Measurements from ENCODE around the gene KMT2E.
A peak's percentile ranks its signal among the peaks of the same experiment; 100 is the strongest.

The KMT2E gene

GRCh38 chr7:104976966-104977636, 36.9 kb upstream of the KMT2E start:
- ChIA-PET CTCF (interaction anchor here (0.6 kb wide), 1 partner anchor 224 kb away, joined by 5 read pairs; no protein-coding TSS in a partner anchor), POLR2A (ENCODE audit: low non-redundant PET) (no interaction called here)
- no peak for DNase-seq (ENCODE audit: low spot score)
- TF ChIP-seq CTCF (conservative IDR thresholded peaks at IDR 0.05; ENCODE audit: low read depth) = no peak
- no peak overlapping the region; the same call in 1 of the 2 replicates for H3K27ac ChIP-seq

- CTCF ChIA-PET = no interaction called here
Measured at GRCh38 chr7:104978460-104978859, 35.5 kb upstream of the KMT2E start.

GRCh38 chr7:104979167-104979841, 34.7 kb upstream of the KMT2E start:
- peak overlapping the region; percentile 70 for H3K27ac ChIP-seq
- POLR2A ChIA-PET (ENCODE audit: low non-redundant PET) = interaction anchor here (0.6 kb wide), 1 partner anchor 27 kb away, joined by 6 read pairs; no protein-coding TSS in a partner anchor
- DNase-seq (ENCODE audit: low spot score) = no peak
- CTCF ChIA-PET = interaction anchor here (0.6 to 1.4 kb wide), 2 partner anchors 9 to 57 kb away, joined by 3 to 5 read pairs; no protein-coding TSS in a partner anchor
- no peak for TF ChIP-seq CTCF (conservative IDR thresholded peaks at IDR 0.05; ENCODE audit: low read depth)

More at GRCh38 chr7:104978460-104978859, 35.5 kb upstream of the KMT2E start:
- no peak for DNase-seq (ENCODE audit: low spot score)
- POLR2A ChIA-PET (ENCODE audit: low non-redundant PET) = interaction anchor here (0.7 kb wide), 1 partner anchor 477 kb away, joined by 3 read pairs; no protein-coding TSS in a partner anchor
- no peak for TF ChIP-seq CTCF (conservative IDR thresholded peaks at IDR 0.05; ENCODE audit: low read depth)
- H3K27ac ChIP-seq = no peak overlapping the region

GRCh38 chr7:104980440-104980839, 33.6 kb upstream of the KMT2E start:
- POLR2A ChIA-PET (ENCODE audit: low non-redundant PET) = interaction anchor here (0.6 kb wide), 1 partner anchor 14 kb away, joined by 5 read pairs; no protein-coding TSS in a partner anchor
- no peak overlapping the region for H3K27ac ChIP-seq
- CTCF ChIA-PET = interaction anchor here (0.7 to 1.4 kb wide), 3 partner anchors 13 to 1500 kb away, joined by 4 to 5 read pairs (median 4); no protein-coding TSS in a partner anchor
- no peak for TF ChIP-seq CTCF (conservative IDR thresholded peaks at IDR 0.05; ENCODE audit: low read depth)
- DNase-seq (ENCODE audit: low spot score) = no peak

GRCh38 chr7:104980841-104981671, 32.9 kb upstream of the KMT2E start:
- DNase-seq (ENCODE audit: low spot score) = peak; percentile 63
- POLR2A ChIA-PET (ENCODE audit: low non-redundant PET) = no interaction called here
- no peak overlapping the region for H3K27ac ChIP-seq
- peak; percentile 85 for TF ChIP-seq CTCF (conservative IDR thresholded peaks at IDR 0.05; ENCODE audit: low read depth)
- CTCF ChIA-PET = interaction anchor here (0.5 to 1.2 kb wide), 13 partner anchors 8 to 1992 kb away, joined by 3 to 6 read pairs (median 3); no protein-coding TSS in a partner anchor

- no peak for DNase-seq (ENCODE audit: low spot score)
- POLR2A ChIA-PET (ENCODE audit: low non-redundant PET) = no interaction called here
- no peak overlapping the region for H3K27ac ChIP-seq
- CTCF ChIA-PET = interaction anchor here (0.5 to 1.2 kb wide), 10 partner anchors 9 to 1992 kb away, joined by 3 to 6 read pairs (median 3); no protein-coding TSS in a partner anchor
- TF ChIP-seq CTCF (conservative IDR thresholded peaks at IDR 0.05; ENCODE audit: low read depth) = no peak
Measured at GRCh38 chr7:104981672-104982037, 32.4 kb upstream of the KMT2E start.

Data from RWPE1 (cell line).